Hair follicle dermal papilla cell (primary cell): ENCODE measurements around the gene HS3ST1. TPM values are rescaled to one million over a fixed set of nuclear protein-coding genes. Genes with fewer than 3 reads are reported as not detected.

Experiments
- small RNA-seq: library from RNA; depleted of rRNA; stranded (forward); fragments of <200 nt; gene quantifications from one replicate; pipeline ENCODE3, GENCODE V24; 2012
- total RNA-seq: library from RNA; depleted of rRNA; stranded (reverse); fragments of >200 nt; gene quantifications from 2 replicates; pipeline ENCODE4 v1.2.3, GENCODE V29; 2012

HS3ST1 gene
- total RNA-seq: 0.12 and 0.16 TPM in 2 replicates

DNA sequence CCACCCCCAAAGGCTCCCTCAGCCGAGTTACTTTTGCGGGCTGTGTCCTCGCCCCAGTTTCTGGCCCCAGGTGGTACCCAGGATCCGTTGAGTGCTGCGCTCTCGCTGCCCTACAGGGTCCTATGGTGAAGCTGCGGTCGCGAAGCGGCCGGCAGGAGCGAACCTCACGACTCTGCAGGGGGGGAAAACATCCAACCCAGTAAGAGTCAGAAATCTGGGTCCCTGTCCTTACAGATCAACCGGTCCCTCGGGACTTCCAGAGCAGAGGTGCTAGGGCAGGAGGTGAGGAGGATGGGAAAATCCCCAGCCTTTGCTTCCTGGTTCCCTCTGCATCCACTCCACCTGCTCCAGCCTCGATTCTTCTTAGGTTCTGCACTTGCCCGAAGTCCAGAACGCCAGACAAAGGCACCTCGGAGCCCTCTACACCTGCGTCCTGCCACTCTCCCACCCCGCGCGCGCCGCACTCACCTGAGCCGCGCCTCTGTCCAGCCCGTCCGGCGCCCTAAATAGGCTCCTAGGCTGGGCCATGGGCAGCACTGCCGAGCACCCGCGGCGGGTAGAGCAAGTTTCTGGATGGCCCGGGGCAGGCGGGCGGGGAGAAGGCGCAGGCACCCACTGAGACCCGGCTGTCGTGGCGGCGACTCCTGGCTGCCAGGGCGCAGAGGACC lies at the start of gene HS3ST1:
HS3ST1 (minus strand) TSS at position 664 of the 668 bp plus-strand sequence. CDS start 28,889 bp downstream, outside the sequence.

Small RNAs within 50 kb of the gene (small RNA-seq; reads per million reads assigned to genes)
- gene MIR572: not detected
- gene RNA5SP156: not detected
